Activated T-cell treated with anti-CD3 and anti-CD28 coated beads, Interleukin-2, amount 50 U/mL, for 24 hours (primary cell): Measurements from ENCODE around the gene TACC2.
"Not testable (repeated sequence)": the region's sequence is repeated elsewhere in the genome, so short reads cannot be mapped to it uniquely, and the experiment has no call there.

Experiments used
- DNase-seq: peaks from one replicate; pipeline ENCODE4 v3.0.0-alpha.2; 2020
- H3K27ac Mint-ChIP-seq: 2 replicates; pipeline ENCODE4 v1.8.0; 2020; ENCODE audit warnings: mild to moderate bottlenecking, mixed read lengths
- H3K27me3 Mint-ChIP-seq: 2 replicates; pipeline ENCODE4 v1.8.0; 2020; ENCODE audit warnings: mixed read lengths
- H3K36me3 Mint-ChIP-seq: 2 replicates; pipeline ENCODE4 v1.8.0; 2020; ENCODE audit warnings: low read depth, mixed read lengths
- H3K4me1 Mint-ChIP-seq: 2 replicates; pipeline ENCODE4 v1.8.0; 2020; ENCODE audit warnings: low read depth, mixed read lengths
- H3K4me3 Mint-ChIP-seq: 2 replicates; pipeline ENCODE4 v1.8.0; 2020; ENCODE audit warnings: mild to moderate bottlenecking, moderate library complexity, mixed read lengths
- H3K9me3 Mint-ChIP-seq: 2 replicates; pipeline ENCODE4 v1.8.0; 2020; ENCODE audit warnings: mixed read lengths

TACC2 gene

GRCh38 chr10:122001698-122002097 lies 12.7 kb downstream of the TACC2 start:
- Mint-ChIP-seq H3K27me3 (peaks cover 14% of the 10 kb centered on the region), H3K4me3 (no peak overlapping the region), H3K27ac (no peak overlapping the region), H3K4me1 (no peaks in the 10 kb centered on the region), H3K9me3 (peaks cover 25% of the 10 kb centered on the region), H3K36me3 (no peaks in the 10 kb centered on the region)
- DNase-seq, result no peak

DNA sequence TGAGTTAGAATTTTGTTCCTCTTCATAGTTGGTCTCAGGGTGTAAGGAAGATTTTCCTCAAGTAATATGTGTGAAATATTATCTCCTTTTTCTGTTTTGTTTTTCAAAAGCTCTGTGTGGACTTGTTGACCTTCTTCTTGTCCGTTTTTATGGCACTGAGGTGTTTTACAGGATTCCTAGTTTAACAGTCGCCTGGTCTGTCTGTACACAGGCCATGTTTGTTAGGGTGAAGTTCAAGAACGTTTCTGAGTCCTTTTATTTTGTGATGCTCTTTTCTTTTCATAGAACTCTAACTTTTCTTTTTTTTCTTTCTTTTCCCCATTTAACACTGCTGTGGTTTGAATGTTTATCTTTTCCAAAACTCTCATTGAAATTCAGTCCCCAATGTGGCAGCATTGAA lies 18.5 kb downstream of the TACC2 start:
- Mint-ChIP-seq H3K9me3 (peaks cover 10% of the 10 kb centered on the region), H3K27me3 (peaks cover 23% of the 10 kb centered on the region), H3K4me1 (no peaks in the 10 kb centered on the region), H3K36me3 (no peaks in the 10 kb centered on the region), H3K27ac (no peak overlapping the region), H3K4me3 (no peak overlapping the region)
- DNase-seq, result no peak

DNA sequence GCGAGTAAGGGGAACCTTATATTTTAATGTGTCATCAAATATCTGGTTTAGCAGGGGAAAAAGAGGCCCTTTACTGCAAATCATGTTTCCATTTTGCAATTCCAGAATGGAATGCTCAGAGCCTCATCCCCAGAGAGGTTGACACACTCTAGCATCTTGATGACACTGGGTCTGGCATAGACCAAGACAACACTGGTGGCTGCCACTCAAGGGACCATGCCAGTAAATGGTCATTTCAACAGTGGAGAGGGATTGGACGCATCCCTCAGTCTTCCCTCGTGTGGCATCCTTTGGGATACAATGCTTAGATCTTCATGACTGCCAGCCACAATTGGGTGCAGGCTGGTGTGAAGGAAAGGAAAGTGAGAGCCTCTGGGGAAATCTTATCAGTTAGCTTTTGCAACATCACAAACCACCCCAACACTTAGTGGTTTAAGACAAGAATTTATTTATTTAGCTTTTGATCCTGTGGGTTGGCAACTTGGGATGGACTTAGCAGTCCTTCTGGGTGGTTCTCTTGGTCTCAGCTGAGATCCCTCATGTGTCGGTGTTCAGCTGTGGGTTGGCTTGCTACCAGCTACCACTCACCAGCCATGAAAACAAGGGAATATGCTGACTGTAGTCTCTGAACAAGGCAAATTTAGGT lies 21.6 kb downstream of the TACC2 start:
- Mint-ChIP-seq H3K4me1 (no peaks in the 10 kb centered on the region), H3K27me3 (peaks cover 31% of the 10 kb centered on the region), H3K36me3 (no peaks in the 10 kb centered on the region), H3K9me3 (peaks cover 4% of the 10 kb centered on the region), H3K27ac (no peak overlapping the region), H3K4me3 (no peak overlapping the region)
- DNase-seq, result no peak

DNA sequence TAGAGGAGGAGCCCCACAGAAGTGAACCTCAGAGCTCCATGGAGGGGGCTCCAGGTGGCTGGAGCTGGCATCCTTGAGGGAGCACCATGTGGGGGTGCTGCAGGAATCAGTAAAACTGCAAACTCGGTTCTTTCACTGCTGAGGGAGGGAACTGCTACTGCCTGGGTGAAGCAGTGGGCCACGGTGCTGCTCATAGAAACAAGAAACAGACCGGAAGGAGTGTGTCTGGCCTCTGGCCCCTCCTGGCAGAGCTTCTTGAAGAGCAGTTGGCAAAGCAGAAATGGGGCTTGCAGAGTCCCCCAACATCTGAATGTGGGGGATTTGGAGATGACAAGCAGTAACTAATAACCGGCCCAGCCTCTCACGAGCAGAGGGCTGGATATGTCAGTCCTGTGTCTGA lies 23.8 kb downstream of the TACC2 start:
- Mint-ChIP-seq H3K9me3 (no peaks in the 10 kb centered on the region), H3K27ac (no peak overlapping the region), H3K36me3 (no peaks in the 10 kb centered on the region), H3K4me1 (no peaks in the 10 kb centered on the region), H3K4me3 (no peak overlapping the region), H3K27me3 (peaks cover 27% of the 10 kb centered on the region)
- no peak for DNase-seq

DNA sequence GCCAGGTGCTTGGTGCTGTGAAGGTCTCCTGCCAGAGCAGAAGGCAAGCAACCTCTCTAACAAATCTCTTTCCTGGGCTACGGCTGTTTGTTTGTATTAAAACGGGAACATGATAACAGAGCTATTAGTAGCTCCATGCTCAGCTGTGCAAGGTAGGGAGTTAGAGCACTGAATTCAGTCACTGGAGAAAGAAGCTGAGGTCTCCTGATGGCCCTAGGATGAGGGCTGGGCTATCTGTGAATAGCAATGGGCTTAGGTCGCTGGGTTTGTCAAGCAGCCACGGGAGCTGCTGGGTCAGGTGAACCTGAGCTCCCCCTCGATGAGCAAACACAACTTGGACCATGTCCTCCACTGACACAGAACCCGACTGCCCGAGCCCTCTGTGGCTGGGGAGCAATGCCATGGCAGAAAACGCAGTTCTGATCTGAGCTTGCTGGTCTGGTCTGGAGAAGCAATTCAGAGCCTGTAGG lies 24.4 kb downstream of the TACC2 start:
- H3K27ac Mint-ChIP-seq, result no peak overlapping the region
- no peak overlapping the region for H3K4me3 Mint-ChIP-seq

DNA sequence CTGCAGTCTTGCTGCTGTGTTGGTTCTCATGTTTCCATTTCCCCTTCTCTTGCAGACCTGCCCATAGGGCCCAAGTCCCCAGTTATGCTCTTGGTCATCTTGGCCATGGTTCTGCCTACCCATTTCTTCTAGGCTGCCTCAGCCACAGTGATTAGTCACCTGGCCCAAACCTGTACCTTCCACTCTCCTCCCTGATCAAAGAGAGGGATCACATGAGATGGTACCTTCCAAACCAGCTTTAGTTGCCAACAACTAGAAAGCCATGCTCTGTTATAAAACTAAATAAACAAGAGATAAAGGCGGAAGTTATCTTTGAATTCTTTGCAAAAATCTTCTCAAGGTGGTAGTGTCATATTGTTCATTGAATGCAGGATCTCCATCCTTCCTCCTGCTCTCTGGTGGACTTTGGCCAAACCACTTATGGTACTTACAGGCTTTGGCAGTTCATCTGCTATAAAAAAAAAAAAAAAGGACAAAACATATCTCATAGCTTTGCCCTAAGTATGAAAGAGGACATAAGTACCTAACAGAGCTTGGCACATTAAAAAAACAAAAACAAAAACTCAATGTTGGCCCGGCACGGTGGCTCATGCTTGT lies 25.8 kb downstream of the TACC2 start:
- no peak for DNase-seq
- peaks cover 27% of the 10 kb centered on the region for H3K27me3 Mint-ChIP-seq
- no peak overlapping the region for H3K4me3 Mint-ChIP-seq
- H3K27ac Mint-ChIP-seq, result no peak overlapping the region
- H3K36me3 Mint-ChIP-seq, result no peaks in the 10 kb centered on the region
- H3K9me3 Mint-ChIP-seq, result no peaks in the 10 kb centered on the region
- H3K4me1 Mint-ChIP-seq, result no peaks in the 10 kb centered on the region

More for the DNA sequence above, 24.4 kb downstream of the TACC2 start:
- Mint-ChIP-seq H3K27me3 (peaks cover 27% of the 10 kb centered on the region), H3K36me3 (no peaks in the 10 kb centered on the region), H3K4me1 (no peaks in the 10 kb centered on the region), H3K9me3 (no peaks in the 10 kb centered on the region)
- no peak for DNase-seq

DNA sequence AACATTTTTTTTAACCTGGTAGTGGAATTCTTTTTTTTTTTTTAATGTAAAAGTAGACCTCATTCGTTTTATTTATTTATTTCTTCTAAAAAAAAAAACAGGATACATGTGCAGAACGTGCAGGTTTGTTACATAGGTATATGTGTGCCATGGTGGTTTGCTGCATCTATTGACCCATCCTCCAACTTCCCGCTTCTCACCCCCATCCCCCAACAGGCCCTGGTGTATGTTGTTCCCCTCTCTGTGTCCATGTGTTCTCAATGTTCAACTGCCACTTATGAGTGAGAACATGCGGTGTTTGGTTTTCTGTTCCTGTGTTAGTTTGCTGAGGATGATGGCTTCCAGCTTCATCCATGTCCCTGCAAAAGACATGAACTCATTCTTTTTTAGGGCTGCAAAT lies 29.0 kb downstream of the TACC2 start:
- peaks cover 12% of the 10 kb centered on the region for H3K27me3 Mint-ChIP-seq
- H3K4me3 Mint-ChIP-seq, DNase-seq, H3K9me3 Mint-ChIP-seq, H3K4me1 Mint-ChIP-seq, H3K36me3 Mint-ChIP-seq, H3K27ac Mint-ChIP-seq: not testable (repeated sequence)

DNA sequence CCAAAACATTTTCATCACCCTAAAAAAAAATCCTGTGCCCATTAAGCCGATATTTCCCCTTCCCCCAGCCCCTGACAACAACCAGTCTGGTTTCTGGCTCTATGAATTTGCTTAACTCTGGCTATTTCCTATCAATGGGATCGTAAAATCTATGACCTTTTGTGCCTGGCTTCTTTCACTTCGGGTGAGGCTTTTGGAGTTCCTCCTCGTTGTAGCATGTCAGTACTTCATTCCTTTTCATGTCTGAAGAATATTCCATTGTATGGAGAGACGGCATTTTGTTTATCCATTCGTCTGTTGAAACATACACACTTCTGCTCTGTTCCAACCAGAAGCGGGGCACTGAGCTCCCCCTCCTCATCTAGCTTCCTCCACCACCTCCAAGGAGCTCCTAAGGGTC lies 29.5 kb downstream of the TACC2 start:
- Mint-ChIP-seq H3K27me3 (peaks cover 9% of the 10 kb centered on the region), H3K36me3 (no peaks in the 10 kb centered on the region), H3K27ac (no peak overlapping the region), H3K4me3 (no peak overlapping the region), H3K9me3 (no peaks in the 10 kb centered on the region), H3K4me1 (no peaks in the 10 kb centered on the region)
- no peak for DNase-seq

GRCh38 chr10:122018951-122019413 lies 30.0 kb downstream of the TACC2 start:
- H3K4me3 Mint-ChIP-seq, result no peak overlapping the region
- no peak for DNase-seq
- no peaks in the 10 kb centered on the region for H3K9me3 Mint-ChIP-seq
- peaks cover 9% of the 10 kb centered on the region for H3K27me3 Mint-ChIP-seq
- H3K27ac Mint-ChIP-seq, result no peak overlapping the region
- H3K4me1 Mint-ChIP-seq, result no peaks in the 10 kb centered on the region
- H3K36me3 Mint-ChIP-seq, result no peaks in the 10 kb centered on the region

- H3K4me3 Mint-ChIP-seq, result no peak overlapping the region
- H3K36me3 Mint-ChIP-seq, result no peaks in the 10 kb centered on the region
- peaks cover 8% of the 10 kb centered on the region for H3K27me3 Mint-ChIP-seq
- DNase-seq, result no peak
- no peaks in the 10 kb centered on the region for H3K4me1 Mint-ChIP-seq
- H3K9me3 Mint-ChIP-seq, result no peaks in the 10 kb centered on the region
- H3K27ac Mint-ChIP-seq, result no peak overlapping the region
Observed at GRCh38 chr10:122019414-122019975, 30.5 kb downstream of the TACC2 start.

GRCh38 chr10:122020226-122020625 lies 31.3 kb downstream of the TACC2 start:
- H3K36me3 Mint-ChIP-seq, result no peaks in the 10 kb centered on the region
- H3K27ac Mint-ChIP-seq, result no peak overlapping the region
- H3K4me3 Mint-ChIP-seq, result no peak overlapping the region
- H3K9me3 Mint-ChIP-seq, result no peaks in the 10 kb centered on the region
- H3K4me1 Mint-ChIP-seq, result no peaks in the 10 kb centered on the region
- no peak for DNase-seq
- H3K27me3 Mint-ChIP-seq, result peaks cover 6% of the 10 kb centered on the region

DNA sequence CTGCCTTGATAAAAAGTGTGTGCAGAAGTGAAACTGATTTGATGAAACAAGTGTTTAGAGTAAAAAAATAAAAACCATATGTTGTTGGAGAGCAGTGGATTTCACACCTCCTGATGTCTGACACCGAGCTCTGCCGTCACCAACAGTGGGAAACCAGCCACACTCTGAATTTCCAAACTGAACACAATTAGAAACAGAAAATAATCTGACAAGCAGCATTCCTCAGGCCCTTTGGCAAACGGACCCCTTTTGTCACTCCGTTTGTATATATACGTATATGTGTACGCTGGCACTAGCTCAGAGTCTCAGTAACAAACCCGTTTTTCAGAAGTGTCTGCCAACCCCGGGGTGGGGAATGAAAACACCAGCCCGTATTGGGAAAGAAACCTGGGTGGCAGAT lies 32.4 kb downstream of the TACC2 start:
- Mint-ChIP-seq H3K27me3 (peaks cover 6% of the 10 kb centered on the region), H3K4me3 (no peak overlapping the region), H3K27ac (no peak overlapping the region), H3K9me3 (no peaks in the 10 kb centered on the region), H3K4me1 (no peaks in the 10 kb centered on the region), H3K36me3 (no peaks in the 10 kb centered on the region)
- DNase-seq, result no peak

DNA sequence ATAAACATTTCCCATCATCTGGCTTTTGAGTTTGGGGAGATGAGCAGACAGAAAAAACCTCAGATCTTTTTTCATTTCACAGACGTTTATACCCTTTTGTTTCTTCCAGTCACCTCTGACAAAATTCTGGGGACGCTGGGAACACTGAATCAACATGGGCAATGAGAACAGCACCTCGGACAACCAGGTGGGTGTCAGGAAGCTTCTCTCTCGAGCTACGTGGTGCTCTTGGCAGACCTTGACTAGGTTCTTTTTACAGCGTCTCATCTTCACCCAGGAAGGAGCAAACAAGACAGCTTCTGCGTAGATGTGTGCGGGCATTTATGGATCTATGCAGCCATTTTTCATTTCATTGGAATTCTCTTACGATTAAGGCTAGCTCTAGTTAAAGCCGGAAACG lies 32.9 kb downstream of the TACC2 start:
- no peak for DNase-seq
- no peak overlapping the region for H3K27ac Mint-ChIP-seq
- peaks cover 6% of the 10 kb centered on the region for H3K27me3 Mint-ChIP-seq
- H3K9me3 Mint-ChIP-seq, result no peaks in the 10 kb centered on the region
- no peak overlapping the region for H3K4me3 Mint-ChIP-seq
- no peaks in the 10 kb centered on the region for H3K4me1 Mint-ChIP-seq
- no peaks in the 10 kb centered on the region for H3K36me3 Mint-ChIP-seq

DNA sequence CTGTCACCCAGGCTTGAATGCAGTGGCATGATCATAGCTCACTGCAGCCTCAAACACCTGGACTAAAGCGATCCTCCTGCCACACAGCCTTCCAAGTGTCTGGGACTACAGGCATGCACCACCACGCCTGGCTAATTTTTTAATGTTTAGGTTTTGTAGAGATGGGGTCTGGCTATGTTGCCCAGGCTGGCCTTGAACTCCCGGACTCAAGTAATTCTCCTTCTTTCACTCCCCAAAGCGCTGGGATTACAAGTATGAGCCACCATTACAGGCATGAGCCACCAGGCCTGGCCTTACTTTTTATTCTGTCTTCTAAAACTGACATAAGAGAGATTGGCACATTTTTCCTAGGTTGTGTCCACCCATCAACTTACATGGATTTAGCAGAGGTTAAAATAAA lies 33.3 kb downstream of the TACC2 start:
- Mint-ChIP-seq H3K27me3 (peaks cover 6% of the 10 kb centered on the region), H3K4me3 (no peak overlapping the region), H3K9me3 (no peaks in the 10 kb centered on the region), H3K27ac (no peak overlapping the region), H3K36me3 (no peaks in the 10 kb centered on the region), H3K4me1 (no peaks in the 10 kb centered on the region)
- DNase-seq, result no peak

DNA sequence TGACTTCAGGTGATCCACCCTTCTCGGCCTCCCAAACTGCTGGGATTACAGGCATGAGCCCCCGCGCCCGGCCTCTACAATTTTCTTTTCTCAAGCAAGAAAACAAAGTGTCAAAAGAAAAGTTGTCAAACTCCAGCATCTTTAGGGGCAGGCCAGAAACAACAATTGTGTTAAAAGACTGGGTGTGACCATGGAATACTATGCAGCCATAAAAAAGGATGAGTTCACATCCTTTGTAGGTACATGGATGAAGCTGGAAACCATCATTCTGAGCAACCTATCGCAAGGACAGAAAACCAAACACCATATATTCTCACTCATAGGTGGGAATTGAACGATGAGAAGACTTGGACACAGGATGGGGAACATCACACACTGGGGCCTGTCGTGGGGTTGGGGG lies 34.3 kb downstream of the TACC2 start:
- DNase-seq, H3K27me3 Mint-ChIP-seq, H3K27ac Mint-ChIP-seq, H3K4me1 Mint-ChIP-seq, H3K36me3 Mint-ChIP-seq, H3K9me3 Mint-ChIP-seq, H3K4me3 Mint-ChIP-seq: not testable (repeated sequence)
